ENCODE results near the gene CDH12.

Gene CDH12

GRCh38 chr5:22631683-22632082 lies 221.5 kb downstream of the CDH12 start:
- H3K27ac ChIP-seq (replicated peaks) = no peak overlapping the region
- no peak for DNase-seq (ENCODE audit: low read depth in 1 of 2, low spot score in 1 of 2)
- no peak for TF ChIP-seq SPI1 (IDR thresholded peaks at IDR 0.05; ENCODE audit: borderline replicate concordance, low read depth)
- H3K4me3 ChIP-seq (replicated peaks; ENCODE audit: insufficient read depth, low read length) = no peak overlapping the region
- H3K27me3 ChIP-seq (ENCODE audit: insufficient read depth, poor library complexity, severe bottlenecking) = no peaks in the 10 kb centered on the region

DNA sequence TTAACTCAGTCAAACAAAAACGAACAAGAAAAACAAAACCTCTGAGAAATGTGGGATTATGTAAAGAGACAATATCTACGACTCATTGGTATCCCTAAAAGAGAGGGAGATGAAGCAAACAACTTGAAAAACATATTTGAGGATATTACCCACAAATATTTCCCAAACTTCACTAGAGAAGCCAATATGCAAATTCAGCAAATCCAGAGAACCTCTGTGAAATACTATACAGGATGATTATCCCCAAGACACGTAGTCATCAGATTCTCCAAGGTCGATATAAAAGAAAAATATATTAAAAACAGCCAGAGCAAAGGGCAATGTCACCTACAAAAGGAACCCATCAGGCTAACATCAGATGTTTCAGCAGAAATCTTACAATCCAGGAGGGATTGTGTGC lies 226.1 kb downstream of the CDH12 start:
- DNase-seq (ENCODE audit: low read depth in 1 of 2, low spot score in 1 of 2) = no peak
- H3K27me3 ChIP-seq (ENCODE audit: insufficient read depth, poor library complexity, severe bottlenecking) = no peaks in the 10 kb centered on the region
- H3K27ac ChIP-seq (replicated peaks) = no peak overlapping the region
- H3K4me3 ChIP-seq (replicated peaks; ENCODE audit: insufficient read depth, low read length) = no peak overlapping the region
- TF ChIP-seq SPI1 (IDR thresholded peaks at IDR 0.05; ENCODE audit: borderline replicate concordance, low read depth) = no peak
- TF ChIP-seq GABPA (IDR thresholded peaks at IDR 0.05; ENCODE audit: low read depth) = no peak
- no peak for TF ChIP-seq POLR2AphosphoS5 (IDR thresholded peaks at IDR 0.05; ENCODE audit: low read depth)
- TF ChIP-seq, protein P1, sequence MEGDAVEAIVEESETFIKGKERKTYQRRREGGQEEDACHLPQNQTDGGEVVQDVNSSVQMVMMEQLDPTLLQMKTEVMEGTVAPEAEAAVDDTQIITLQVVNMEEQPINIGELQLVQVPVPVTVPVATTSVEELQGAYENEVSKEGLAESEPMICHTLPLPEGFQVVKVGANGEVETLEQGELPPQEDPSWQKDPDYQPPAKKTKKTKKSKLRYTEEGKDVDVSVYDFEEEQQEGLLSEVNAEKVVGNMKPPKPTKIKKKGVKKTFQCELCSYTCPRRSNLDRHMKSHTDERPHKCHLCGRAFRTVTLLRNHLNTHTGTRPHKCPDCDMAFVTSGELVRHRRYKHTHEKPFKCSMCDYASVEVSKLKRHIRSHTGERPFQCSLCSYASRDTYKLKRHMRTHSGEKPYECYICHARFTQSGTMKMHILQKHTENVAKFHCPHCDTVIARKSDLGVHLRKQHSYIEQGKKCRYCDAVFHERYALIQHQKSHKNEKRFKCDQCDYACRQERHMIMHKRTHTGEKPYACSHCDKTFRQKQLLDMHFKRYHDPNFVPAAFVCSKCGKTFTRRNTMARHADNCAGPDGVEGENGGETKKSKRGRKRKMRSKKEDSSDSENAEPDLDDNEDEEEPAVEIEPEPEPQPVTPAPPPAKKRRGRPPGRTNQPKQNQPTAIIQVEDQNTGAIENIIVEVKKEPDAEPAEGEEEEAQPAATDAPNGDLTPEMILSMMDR (IDR thresholded peaks at IDR 0.05; ENCODE audit: insufficient read depth, low read length) = no peak
- no peak for TF ChIP-seq REST (IDR thresholded peaks at IDR 0.05; ENCODE audit: insufficient replicate concordance, low read depth)

- Histone ChIP-seq H3K27ac (replicated peaks) (no peak overlapping the region), H3K4me3 (replicated peaks; ENCODE audit: insufficient read depth, low read length) (no peak overlapping the region), H3K27me3 (ENCODE audit: insufficient read depth, poor library complexity, severe bottlenecking) (no peaks in the 10 kb centered on the region)
- no peak for DNase-seq (ENCODE audit: low read depth in 1 of 2, low spot score in 1 of 2)
- no peak for TF ChIP-seq REST (IDR thresholded peaks at IDR 0.05; ENCODE audit: insufficient replicate concordance, low read depth)
- TF ChIP-seq POLR2AphosphoS5 (IDR thresholded peaks at IDR 0.05; ENCODE audit: low read depth) = no peak
Observed at GRCh38 chr5:22625451-22625850, 227.7 kb downstream of the CDH12 start.

- TF ChIP-seq GABPA (IDR thresholded peaks at IDR 0.05; ENCODE audit: low read depth) (no peak), POLR2AphosphoS5 (IDR thresholded peaks at IDR 0.05; ENCODE audit: low read depth) (no peak), SPI1 (IDR thresholded peaks at IDR 0.05; ENCODE audit: borderline replicate concordance, low read depth) (no peak), REST (IDR thresholded peaks at IDR 0.05; ENCODE audit: insufficient replicate concordance, low read depth) (no peak)
- TF ChIP-seq, protein P1 (IDR thresholded peaks at IDR 0.05; ENCODE audit: insufficient read depth, low read length) = no peak
- Histone ChIP-seq H3K4me3 (replicated peaks; ENCODE audit: insufficient read depth, low read length) (no peak overlapping the region), H3K27ac (replicated peaks) (no peak overlapping the region), H3K27me3 (ENCODE audit: insufficient read depth, poor library complexity, severe bottlenecking) (no peaks in the 10 kb centered on the region)
- no peak for DNase-seq (ENCODE audit: low read depth in 1 of 2, low spot score in 1 of 2)
Observed at GRCh38 chr5:22621084-22621483, 232.1 kb downstream of the CDH12 start.
